NT2/D1 (cell line): Measurements from ENCODE around the gene CEMIP2.

ENCODE experiments used
- DNase-seq: peaks from one replicate; pipeline ENCODE4 v3.0.0-alpha.2; 2011; ENCODE audit warnings: low read depth, low spot score
- H3K27me3 ChIP-seq: 2 replicates; pipeline ENCODE4 v1.6.0; 2011; ENCODE audit warnings: mild to moderate bottlenecking; ENCODE audit not compliant: insufficient read length, insufficient read depth
- H3K36me3 ChIP-seq: 2 replicates; pipeline ENCODE4 v1.6.1; 2011; ENCODE audit warnings: mild to moderate bottlenecking, low read length, mixed read lengths; ENCODE audit not compliant: insufficient read depth, insufficient read length
- H3K4me1 ChIP-seq: 2 replicates; pipeline ENCODE4 v1.5.1; 2011; ENCODE audit not compliant: insufficient read depth, insufficient read length
- H3K4me3 ChIP-seq: 2 replicates; pipeline ENCODE4 v1.5.1; 2011; ENCODE audit warnings: low read depth; ENCODE audit not compliant: insufficient read length
- H3K9ac ChIP-seq: 2 replicates; pipeline ENCODE4 v1.6.0; 2011; ENCODE audit warnings: low read depth; ENCODE audit not compliant: insufficient read length
- H3K9me3 ChIP-seq: 2 replicates; pipeline ENCODE4 v1.5.1; 2011; ENCODE audit warnings: mild to moderate bottlenecking, low read length; ENCODE audit not compliant: insufficient read depth
- SUZ12 ChIP-seq: IDR thresholded peaks from 2 replicates; pipeline ENCODE4 v1.6.1; 2011; ENCODE audit not compliant: insufficient read length, insufficient read depth; ENCODE audit errors: extremely low read depth
- YY1 ChIP-seq: IDR thresholded peaks from 2 replicates; pipeline ENCODE4 v1.6.1; 2011; ENCODE audit not compliant: insufficient read length, insufficient read depth
- ZNF274 ChIP-seq: IDR thresholded peaks from 2 replicates; pipeline ENCODE4 v1.6.1; 2011; ENCODE audit warnings: mild to moderate bottlenecking, low read depth, low read length

Gene CEMIP2

DNA sequence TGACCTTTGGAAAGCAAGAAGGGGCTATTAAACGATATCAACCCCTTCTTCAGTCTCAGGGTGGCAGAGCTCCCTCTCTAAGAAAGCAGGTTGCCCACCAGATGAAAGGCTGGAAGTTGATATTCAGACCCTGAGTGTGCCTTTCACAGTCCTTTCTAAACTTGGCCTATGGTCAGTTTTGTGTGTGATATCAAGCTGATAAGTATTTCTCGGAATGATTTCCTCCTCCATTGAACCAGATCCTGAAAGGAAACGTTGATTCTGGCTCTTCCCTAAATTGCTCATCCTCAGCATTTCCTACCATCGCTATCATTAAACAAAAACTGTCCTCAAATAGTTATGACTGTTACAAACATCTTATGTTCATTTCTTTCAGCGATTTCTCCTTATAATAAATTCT, 130.4 kb downstream of the CEMIP2 start:
- DNase-seq = no peak
- no peak overlapping the region for H3K9ac ChIP-seq
- no peaks in the 10 kb centered on the region for H3K9me3 ChIP-seq
- H3K4me3 ChIP-seq = no peak overlapping the region
- no peaks in the 10 kb centered on the region for H3K4me1 ChIP-seq
- H3K36me3 ChIP-seq = no peaks in the 10 kb centered on the region
- no peaks in the 10 kb centered on the region for H3K27me3 ChIP-seq
- TF ChIP-seq SUZ12 = no peak
- no peak for TF ChIP-seq ZNF274
- TF ChIP-seq YY1 = no peak

GRCh38 chr9:71637375-71637774, 130.9 kb downstream of the CEMIP2 start:
- Histone ChIP-seq H3K9ac (no peak overlapping the region), H3K4me1 (no peaks in the 10 kb centered on the region)
- TF ChIP-seq SUZ12 (no peak), YY1 (no peak)

GRCh38 chr9:71636143-71636839, 132.0 kb downstream of the CEMIP2 start:
- H3K36me3 ChIP-seq = no peaks in the 10 kb centered on the region
- TF ChIP-seq SUZ12 (no peak), ZNF274 (no peak), YY1 (no peak)
- no peaks in the 10 kb centered on the region for H3K27me3 ChIP-seq
- DNase-seq = no peak
- no peaks in the 10 kb centered on the region for H3K9me3 ChIP-seq
- H3K4me3 ChIP-seq = no peak overlapping the region
- no peak overlapping the region for H3K9ac ChIP-seq
- no peaks in the 10 kb centered on the region for H3K4me1 ChIP-seq

More at GRCh38 chr9:71637375-71637774, 130.9 kb downstream of the CEMIP2 start:
- no peaks in the 10 kb centered on the region for H3K36me3 ChIP-seq
- DNase-seq = no peak
- no peaks in the 10 kb centered on the region for H3K27me3 ChIP-seq
- H3K4me3 ChIP-seq = no peak overlapping the region
- no peaks in the 10 kb centered on the region for H3K9me3 ChIP-seq

GRCh38 chr9:71634752-71635151, 133.6 kb downstream of the CEMIP2 start:
- no peak for DNase-seq
- no peaks in the 10 kb centered on the region for H3K4me1 ChIP-seq
- no peaks in the 10 kb centered on the region for H3K9me3 ChIP-seq
- H3K9ac ChIP-seq = no peak overlapping the region
- H3K36me3 ChIP-seq = no peaks in the 10 kb centered on the region
- no peaks in the 10 kb centered on the region for H3K27me3 ChIP-seq
- TF ChIP-seq ZNF274 = no peak
- no peak overlapping the region for H3K4me3 ChIP-seq
